Caco-2 (cell line): Measurements from ENCODE around the gene TBL1X. TPM values are rescaled to one million over a fixed set of nuclear protein-coding genes. Genes with fewer than 3 reads are reported as not detected.
"Not testable (repeated sequence)": the region's sequence is repeated elsewhere in the genome, so short reads cannot be mapped to it uniquely, and the experiment has no call there.

Experiments used
- BruUV-seq: library from RNA; stranded (reverse); fragments of 400-500 nt; replicated peaks from 2 replicates; lab custom pipeline; 2021; lab: Mats Ljungman, UMichigan
- CTCF ChIA-PET: fragments of 300-600 bp; sonication (Branson Sonifier 250); formaldehyde crosslinking; loops from one replicate; lab custom pipeline; 2022; ENCODE audit warnings: antibody characterized with exemption; lab: Charles Lee
- POLR2A ChIA-PET: fragments of 300-600 bp; sonication (Branson Sonifier 250); formaldehyde crosslinking; loops from one replicate; lab custom pipeline; 2022; ENCODE audit warnings: antibody characterized with exemption; lab: Charles Lee
- DNase-seq, 2 experiments: peaks; one replicate each; pipeline versions ENCODE4 v3.0.0 to v3.0.0-alpha.2; 2020 to 2022
- H3K27me3 ChIP-seq: replicated peaks from 2 replicates; pipeline ENCODE4 v1.6.0; 2011; ENCODE audit warnings: low read length; ENCODE audit not compliant: control insufficient read depth, insufficient read depth
- H3K36me3 ChIP-seq: 2 replicates; pipeline ENCODE4 v1.5.1; 2011; ENCODE audit warnings: low read length; ENCODE audit not compliant: control insufficient read depth, insufficient read depth
- H3K4me1 ChIP-seq: fragments of 250-450 bp; sonication (Bioruptor Pico); 2 replicates; pipeline ENCODE4 v1.5.1; 2020; ENCODE audit warnings: mild to moderate bottlenecking
- H3K4me3 ChIP-seq: 2 replicates; pipeline ENCODE4 v1.5.1; 2011; ENCODE audit warnings: low read depth, mild to moderate bottlenecking, control low read depth, low read length
- H3K9me3 ChIP-seq: fragments of 250-450 bp; sonication (Bioruptor Pico); 2 replicates; pipeline ENCODE4 v1.5.1; 2020; ENCODE audit warnings: mild to moderate bottlenecking, moderate library complexity
- H3K27ac Mint-ChIP-seq: one replicate; pipeline ENCODE4 v1.8.0; 2022; ENCODE audit warnings: mixed read lengths; ENCODE audit not compliant: unreplicated experiment
- H3K27me3 Mint-ChIP-seq: one replicate; pipeline ENCODE4 v1.8.0; 2022; ENCODE audit warnings: mixed read lengths; ENCODE audit not compliant: insufficient read depth, unreplicated experiment
- H3K36me3 Mint-ChIP-seq: one replicate; pipeline ENCODE4 v1.8.0; 2022; ENCODE audit warnings: mild to moderate bottlenecking, mixed read lengths; ENCODE audit not compliant: insufficient read depth, unreplicated experiment
- H3K4me1 Mint-ChIP-seq: one replicate; pipeline ENCODE4 v1.8.0; 2022; ENCODE audit warnings: low read depth, mixed read lengths; ENCODE audit not compliant: unreplicated experiment
- H3K4me3 Mint-ChIP-seq: one replicate; pipeline ENCODE4 v1.8.0; 2022; ENCODE audit warnings: mild to moderate bottlenecking, moderate library complexity, mixed read lengths; ENCODE audit not compliant: unreplicated experiment
- H3K9me3 Mint-ChIP-seq: one replicate; pipeline ENCODE4 v1.8.0; 2022; ENCODE audit warnings: mixed read lengths; ENCODE audit not compliant: unreplicated experiment
- intact Hi-C: fragments of 100-400 bp; cut with micrococcal nuclease; formaldehyde crosslinking; loops from one replicate; pipeline ENCODE4 v1.10.0; 2022; ENCODE audit not compliant: unreplicated experiment
- total RNA-seq: library from RNA; stranded (reverse); gene quantifications from 2 replicates; pipeline ENCODE4 v1.2.3, GENCODE V29; 2022
- TF ChIP-seq, protein P1 (sequence below), 2 experiments: fragments of 200-600 bp in 1 of 2; IDR thresholded peaks; 1 replicate in 1 of 2; 2 replicates in 1 of 2; pipeline versions ENCODE4 v1.5.1 to v1.8.0; 2011 to 2022; ENCODE audit warnings: antibody characterized with exemption in 1 of 2, control low read depth in 1 of 2, inconsistent platforms in 1 of 2, low read depth in 1 of 2, low read length in 1 of 2, mild to moderate bottlenecking in 1 of 2, moderate library complexity in 1 of 2; ENCODE audit not compliant: insufficient read depth in 1 of 2, severe bottlenecking in 1 of 2, unreplicated experiment in 1 of 2

Gene TBL1X
- total RNA-seq, 1 experiment from 2014 or later, result 84.2 TPM

DNA sequence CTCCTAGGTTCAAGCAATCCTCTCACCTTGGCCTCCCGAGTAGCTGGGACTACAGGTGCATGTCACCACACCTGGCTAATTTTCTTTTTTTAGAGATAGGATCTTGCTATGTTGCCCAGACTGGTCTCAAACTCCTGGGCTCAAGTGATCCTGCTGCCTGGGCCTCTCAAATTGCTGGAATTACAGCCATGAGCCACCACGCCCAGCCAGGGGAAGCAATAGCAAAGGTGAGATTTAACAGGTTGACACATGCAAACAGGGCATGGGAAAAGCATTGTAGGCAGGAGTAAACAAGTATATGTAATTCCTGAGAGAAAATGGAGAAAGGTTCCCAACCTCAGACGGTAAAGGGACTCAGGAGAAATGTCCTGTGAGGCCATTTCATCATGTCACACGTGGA lies 33.6 kb upstream of the TBL1X start:
- H3K4me1 Mint-ChIP-seq, result no peaks in the 10 kb centered on the region
- DNase-seq, result no peak
- POLR2A ChIA-PET, result no interaction called here
- H3K27me3 Mint-ChIP-seq, result no peaks in the 10 kb centered on the region
- Histone ChIP-seq H3K4me1 (no peaks in the 10 kb centered on the region), H3K36me3 (no peaks in the 10 kb centered on the region), H3K27me3 (no peaks in the 10 kb centered on the region), H3K4me3 (no peak overlapping the region), H3K9me3 (no peaks in the 10 kb centered on the region)
- intact Hi-C loops, result no loop called here
- no peak overlapping the region for H3K4me3 Mint-ChIP-seq
- BruUV-seq, result no TSS peak
- H3K36me3 Mint-ChIP-seq, result no peaks in the 10 kb centered on the region
- TF ChIP-seq, protein P1, sequence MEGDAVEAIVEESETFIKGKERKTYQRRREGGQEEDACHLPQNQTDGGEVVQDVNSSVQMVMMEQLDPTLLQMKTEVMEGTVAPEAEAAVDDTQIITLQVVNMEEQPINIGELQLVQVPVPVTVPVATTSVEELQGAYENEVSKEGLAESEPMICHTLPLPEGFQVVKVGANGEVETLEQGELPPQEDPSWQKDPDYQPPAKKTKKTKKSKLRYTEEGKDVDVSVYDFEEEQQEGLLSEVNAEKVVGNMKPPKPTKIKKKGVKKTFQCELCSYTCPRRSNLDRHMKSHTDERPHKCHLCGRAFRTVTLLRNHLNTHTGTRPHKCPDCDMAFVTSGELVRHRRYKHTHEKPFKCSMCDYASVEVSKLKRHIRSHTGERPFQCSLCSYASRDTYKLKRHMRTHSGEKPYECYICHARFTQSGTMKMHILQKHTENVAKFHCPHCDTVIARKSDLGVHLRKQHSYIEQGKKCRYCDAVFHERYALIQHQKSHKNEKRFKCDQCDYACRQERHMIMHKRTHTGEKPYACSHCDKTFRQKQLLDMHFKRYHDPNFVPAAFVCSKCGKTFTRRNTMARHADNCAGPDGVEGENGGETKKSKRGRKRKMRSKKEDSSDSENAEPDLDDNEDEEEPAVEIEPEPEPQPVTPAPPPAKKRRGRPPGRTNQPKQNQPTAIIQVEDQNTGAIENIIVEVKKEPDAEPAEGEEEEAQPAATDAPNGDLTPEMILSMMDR (IDR thresholded peaks at IDR 0.05; ENCODE audit: insufficient read depth in 1 of 2, low read depth in 1 of 2, low read length in 1 of 2, severe bottlenecking in 1 of 2, unreplicated experiment in 1 of 2), result no peak
- no peak overlapping the region for H3K27ac Mint-ChIP-seq
- no peaks in the 10 kb centered on the region for H3K9me3 Mint-ChIP-seq
- CTCF ChIA-PET, result no interaction called here

DNA sequence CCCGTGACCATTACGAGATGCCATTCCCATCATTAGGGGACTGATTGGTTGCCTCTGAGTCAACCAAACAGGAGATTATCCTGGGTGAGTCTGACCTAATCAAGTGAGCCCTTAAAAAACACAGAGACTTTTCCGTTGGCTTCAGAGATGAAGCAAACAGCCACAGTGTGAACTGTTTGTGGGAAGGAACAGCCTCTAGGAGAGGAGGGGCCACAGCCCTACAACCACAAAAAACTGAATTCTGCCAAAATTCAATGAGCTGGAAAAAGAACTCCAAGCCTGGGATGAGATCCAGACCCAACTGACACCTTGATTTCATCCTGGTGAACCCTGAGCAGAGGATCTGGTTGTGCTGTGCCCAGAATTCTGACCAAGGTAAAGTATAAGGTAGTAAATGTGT lies 31.3 kb upstream of the TBL1X start:
- H3K36me3 Mint-ChIP-seq, result no peaks in the 10 kb centered on the region
- BruUV-seq, result no TSS peak
- CTCF ChIA-PET, result no interaction called here

DNA sequence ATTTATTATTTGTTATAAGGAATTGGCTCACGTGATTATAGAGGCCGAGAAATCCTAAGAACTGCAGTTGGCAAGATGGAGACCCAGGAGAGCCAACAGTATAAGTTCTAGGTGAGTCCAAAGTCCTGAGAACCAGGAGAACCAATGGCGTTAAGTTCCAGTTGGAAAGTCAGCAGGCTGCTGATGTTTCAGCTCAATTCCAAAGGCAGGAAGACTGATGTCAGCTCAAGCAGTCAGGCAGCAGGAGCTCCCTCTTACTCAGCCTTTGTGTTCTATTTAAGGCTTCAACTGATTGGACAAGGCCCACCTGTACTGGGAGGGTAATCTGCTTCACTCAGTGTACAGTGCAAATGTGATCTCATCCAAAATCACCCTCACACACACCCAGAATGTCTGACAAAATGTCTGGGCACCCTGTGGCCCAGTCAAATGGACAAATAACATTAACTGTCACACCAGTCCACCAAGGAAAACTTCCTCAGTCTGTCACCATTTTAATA lies 30.8 kb upstream of the TBL1X start:
- no peaks in the 10 kb centered on the region for H3K4me1 ChIP-seq
- BruUV-seq, result no TSS peak
- H3K36me3 Mint-ChIP-seq, result no peaks in the 10 kb centered on the region
- no peaks in the 10 kb centered on the region for H3K9me3 Mint-ChIP-seq
- no peaks in the 10 kb centered on the region for H3K9me3 ChIP-seq
- no peak overlapping the region for H3K4me3 Mint-ChIP-seq
- H3K4me1 Mint-ChIP-seq, result no peaks in the 10 kb centered on the region
- intact Hi-C loops, result no loop called here
- no peaks in the 10 kb centered on the region for H3K27me3 Mint-ChIP-seq
- DNase-seq, result no peak
- ChIA-PET POLR2A (no interaction called here), CTCF (no interaction called here)
- TF ChIP-seq, protein P1 (IDR thresholded peaks at IDR 0.05; ENCODE audit: insufficient read depth in 1 of 2, low read depth in 1 of 2, low read length in 1 of 2, severe bottlenecking in 1 of 2, unreplicated experiment in 1 of 2), result no peak
- no peaks in the 10 kb centered on the region for H3K27me3 ChIP-seq
- no peaks in the 10 kb centered on the region for H3K36me3 ChIP-seq
- no peak overlapping the region for H3K27ac Mint-ChIP-seq
- no peak overlapping the region for H3K4me3 ChIP-seq

More for the DNA sequence above, 31.3 kb upstream of the TBL1X start:
- no peak overlapping the region for H3K27ac Mint-ChIP-seq
- Histone ChIP-seq H3K36me3 (no peaks in the 10 kb centered on the region), H3K27me3 (no peaks in the 10 kb centered on the region), H3K4me1 (no peaks in the 10 kb centered on the region), H3K4me3 (no peak overlapping the region), H3K9me3 (no peaks in the 10 kb centered on the region)
- no peaks in the 10 kb centered on the region for H3K4me1 Mint-ChIP-seq
- POLR2A ChIA-PET, result no interaction called here
- H3K27me3 Mint-ChIP-seq, result no peaks in the 10 kb centered on the region
- no peak overlapping the region for H3K4me3 Mint-ChIP-seq
- TF ChIP-seq, protein P1 (IDR thresholded peaks at IDR 0.05; ENCODE audit: insufficient read depth in 1 of 2, low read depth in 1 of 2, low read length in 1 of 2, severe bottlenecking in 1 of 2, unreplicated experiment in 1 of 2), result no peak
- no peak for DNase-seq
- no peaks in the 10 kb centered on the region for H3K9me3 Mint-ChIP-seq
- intact Hi-C loops, result no loop called here

DNA sequence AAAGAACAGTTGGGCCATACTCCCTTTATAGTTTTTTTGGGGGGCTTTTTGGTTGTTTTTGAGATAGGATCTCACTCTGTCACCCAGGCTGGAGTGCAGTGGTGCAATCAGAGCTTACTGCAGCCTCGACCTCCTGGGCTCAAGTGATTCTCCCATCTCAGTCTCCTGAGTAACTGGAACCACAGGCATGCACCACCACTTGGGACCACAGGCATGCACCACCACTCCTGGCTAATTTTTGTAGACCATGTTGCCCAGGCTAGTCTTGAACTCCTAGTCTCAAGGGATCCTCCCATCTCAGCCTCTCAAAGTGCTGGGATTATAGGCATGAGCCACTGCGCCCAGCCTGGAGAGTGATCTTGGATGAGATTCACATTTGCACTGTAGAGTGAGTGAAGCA lies 29.8 kb upstream of the TBL1X start:
- DNase-seq, CTCF ChIA-PET, H3K9me3 ChIP-seq, H3K4me3 ChIP-seq, H3K4me1 ChIP-seq, H3K36me3 Mint-ChIP-seq, BruUV-seq, H3K4me3 Mint-ChIP-seq, H3K27ac Mint-ChIP-seq, POLR2A ChIA-PET, H3K9me3 Mint-ChIP-seq, intact Hi-C loops, H3K4me1 Mint-ChIP-seq, H3K36me3 ChIP-seq, H3K27me3 Mint-ChIP-seq, H3K27me3 ChIP-seq: not testable (repeated sequence)
